ENCODE measurements around the gene DZIP1L. TPM values are rescaled to one million over a fixed set of nuclear protein-coding genes. Genes with fewer than 3 reads are reported as not detected.

Gene DZIP1L
- polyA plus RNA-seq, 2 of the 4 experiments (the other 2 are of a cell fraction): 2.7 to 7.0 TPM

- DNase-seq (ENCODE audit: low read depth in 1 of 2, low spot score in 1 of 2): no peak
- H3K4me2 ChIP-seq: peak overlapping the region; percentile 6; the same call in 2 of the 3 replicates
- peak overlapping the region in 1 of 2 experiments; percentile 54; a peak in 1 of 6 replicates for H3K27ac ChIP-seq
- CTCF ChIA-PET: interaction anchor here (0.7 to 13.1 kb wide), 3 partner anchors 29 to 45 kb away, joined by 4 to 224 read pairs (median 4); partner anchors contain the start of gene DZIP1L
- H3K4me1 ChIP-seq: peaks cover 31% of the 10 kb centered on the region
- WGBS (ENCODE audit: missing lambda C conversion rate): 62% methylated on average over 7 of the region's 8 CpGs
- ATAC-seq: no peak
- TF ChIP-seq FOSL2 (IDR thresholded peaks at IDR 0.05): no peak
- no peak for TF ChIP-seq FOSL2 (CRISPR knock-in tag; IDR thresholded peaks at IDR 0.05)
- TF ChIP-seq FOSB (CRISPR knock-in tag; IDR thresholded peaks at IDR 0.05): no peak
- no peak for TF ChIP-seq ELK1 (IDR thresholded peaks at IDR 0.05; ENCODE audit: low read depth, low read length)
- TF ChIP-seq, protein P1, sequence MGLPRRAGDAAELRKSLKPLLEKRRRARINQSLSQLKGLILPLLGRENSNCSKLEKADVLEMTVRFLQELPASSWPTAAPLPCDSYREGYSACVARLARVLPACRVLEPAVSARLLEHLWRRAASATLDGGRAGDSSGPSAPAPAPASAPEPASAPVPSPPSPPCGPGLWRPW (IDR thresholded peaks at IDR 0.05): no peak
- TF ChIP-seq NPAS2 (CRISPR knock-in tag; IDR thresholded peaks at IDR 0.05; ENCODE audit: borderline replicate concordance): no peak
- no peak for TF ChIP-seq EHF (CRISPR knock-in tag; IDR thresholded peaks at IDR 0.05)
- no peak for TF ChIP-seq MAFK (IDR thresholded peaks at IDR 0.05; ENCODE audit: partially characterized antibody)
- no peak for TF ChIP-seq ZFP36 (IDR thresholded peaks at IDR 0.05; ENCODE audit: borderline replicate concordance, partially characterized antibody)
- TF ChIP-seq, protein P2, sequence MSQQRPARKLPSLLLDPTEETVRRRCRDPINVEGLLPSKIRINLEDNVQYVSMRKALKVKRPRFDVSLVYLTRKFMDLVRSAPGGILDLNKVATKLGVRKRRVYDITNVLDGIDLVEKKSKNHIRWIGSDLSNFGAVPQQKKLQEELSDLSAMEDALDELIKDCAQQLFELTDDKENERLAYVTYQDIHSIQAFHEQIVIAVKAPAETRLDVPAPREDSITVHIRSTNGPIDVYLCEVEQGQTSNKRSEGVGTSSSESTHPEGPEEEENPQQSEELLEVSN (IDR thresholded peaks at IDR 0.05; ENCODE audit: borderline replicate concordance, low read depth): no peak
- TF ChIP-seq EHMT2 (IDR thresholded peaks at IDR 0.05; ENCODE audit: low read depth): no peak
- TF ChIP-seq RNF2 (IDR thresholded peaks at IDR 0.05; ENCODE audit: borderline replicate concordance, low read depth): no peak
- TF ChIP-seq USF2 (IDR thresholded peaks at IDR 0.05): no peak
- no peak for TF ChIP-seq CBX8 (IDR thresholded peaks at IDR 0.05)
- no peak for TF ChIP-seq CBX2 (IDR thresholded peaks at IDR 0.05; ENCODE audit: borderline replicate concordance, low read depth)
- TF ChIP-seq CHD2 (IDR thresholded peaks at IDR 0.05; ENCODE audit: low read length, partially characterized antibody): no peak
- H3K9me3 ChIP-seq: no peaks in the 10 kb centered on the region
- FAIRE-seq: no peak
- POLR2A ChIA-PET: no interaction called here
- no peak overlapping the region for H3K4me3 ChIP-seq
Measured at GRCh38 chr3:138072796-138073195, 42.6 kb downstream of the DZIP1L start.

- Histone ChIP-seq H3K4me3 (no peak overlapping the region), H3K4me2 (no peak overlapping the region), H3K4me1 (peaks cover 17% of the 10 kb centered on the region), H3K27ac (no peak overlapping the region; a peak in 1 of 6 replicates), H3K9me3 (no peaks in the 10 kb centered on the region)
- TF ChIP-seq USF2 (IDR thresholded peaks at IDR 0.05) (no peak), SREBF2 (IDR thresholded peaks at IDR 0.05) (no peak), FOSB (CRISPR knock-in tag; IDR thresholded peaks at IDR 0.05) (no peak), SMC3 (IDR thresholded peaks at IDR 0.05) (no peak), POLR2AphosphoS2 (conservative IDR thresholded peaks at IDR 0.05; ENCODE audit: low read length) (no peak), CBX2 (IDR thresholded peaks at IDR 0.05; ENCODE audit: borderline replicate concordance, low read depth) (no peak), HOXB5 (CRISPR knock-in tag; IDR thresholded peaks at IDR 0.05) (no peak), ZSCAN20 (CRISPR knock-in tag; IDR thresholded peaks at IDR 0.05) (no peak), EHMT2 (IDR thresholded peaks at IDR 0.05; ENCODE audit: low read depth) (no peak), EHF (CRISPR knock-in tag; IDR thresholded peaks at IDR 0.05) (no peak), BHLHE40 (IDR thresholded peaks at IDR 0.05; ENCODE audit: low read depth, low read length) (no peak), CHD4 (IDR thresholded peaks at IDR 0.05; ENCODE audit: borderline replicate concordance) (no peak)
- no peak for DNase-seq (ENCODE audit: low read depth in 1 of 2, low spot score in 1 of 2)
- ChIA-PET CTCF (interaction anchor here (0.8 to 13.1 kb wide), 8 partner anchors 9 to 78 kb away, joined by 3 to 224 read pairs (median 9); partner anchors contain the start of gene DZIP1L), POLR2A (no interaction called here)
- no peak for ATAC-seq
- 87% methylated on average over 4 of the region's 4 CpGs for WGBS (ENCODE audit: missing lambda C conversion rate)
- no peak for FAIRE-seq
Measured at GRCh38 chr3:138070006-138070405, 45.4 kb downstream of the DZIP1L start.
